Kidney (tissue), 14 donors: Measurements from ENCODE around the gene NUP160. TPM values are rescaled to one million over a fixed set of nuclear protein-coding genes. Genes with fewer than 3 reads are reported as not detected.

Source experiments
- DNase-seq, 5 donors: peaks; one replicate each; pipeline ENCODE4 v3.0.0-alpha.2; 2013 to 2020
- FAIRE-seq: peaks from 2 replicates; lab custom pipeline; 2012; peaks lifted over from hg19 to GRCh38; lab: Jason Lieb, UNC
- H3K27ac ChIP-seq, 2 donors: one replicate each; pipeline ENCODE4 v1.7.0; 2013; ENCODE audit warnings: low read depth in 2 of 2, low read length in 2 of 2, inconsistent platforms in 1 of 2
- H3K27me3 ChIP-seq: one replicate; pipeline ENCODE4 v1.7.1; 2013; ENCODE audit warnings: low read length, inconsistent platforms; ENCODE audit not compliant: control insufficient read depth, insufficient read depth
- H3K36me3 ChIP-seq, 3 donors: one replicate each; pipeline versions ENCODE4 v1.7.0 to v1.7.1; 2013; ENCODE audit warnings: low read length in 3 of 3, control low read depth in 1 of 3, inconsistent platforms in 1 of 3; ENCODE audit not compliant: insufficient read depth in 3 of 3, control insufficient read depth in 2 of 3
- H3K4me1 ChIP-seq, 3 donors: one replicate each; pipeline versions ENCODE4 v1.7.0 to v1.7.1; 2013; ENCODE audit warnings: low read length in 3 of 3, inconsistent platforms in 1 of 3, low read depth in 1 of 3; ENCODE audit not compliant: control insufficient read depth in 2 of 3, insufficient read depth in 2 of 3
- H3K4me3 ChIP-seq, 3 donors: one replicate each; pipeline versions ENCODE4 v1.7.0 to v1.8.1; 2013; ENCODE audit warnings: low read length in 3 of 3, control low read depth in 1 of 3, inconsistent platforms in 1 of 3
- H3K9ac ChIP-seq, 3 donors: one replicate each; pipeline versions ENCODE4 v1.7.0 to v1.7.1; 2013; ENCODE audit warnings: low read length in 3 of 3, control low read depth in 1 of 3, inconsistent platforms in 1 of 3
- H3K9me3 ChIP-seq, 3 donors: one replicate each; pipeline versions ENCODE4 v1.7.0 to v1.7.1; 2013; ENCODE audit warnings: low read length in 3 of 3, control low read depth in 1 of 3, inconsistent platforms in 1 of 3; ENCODE audit not compliant: control insufficient read depth in 2 of 3, insufficient read depth in 1 of 3
- intact Hi-C: fragments of 100-400 bp; cut with DNase I; formaldehyde crosslinking; loops from one replicate; pipeline ENCODE4 v1.11.1; 2022
- polyA plus RNA-seq: library from polyadenylated mRNA; stranded (reverse); fragments of 350-450 nt; fragmentation: Illumina TruSeq; extraction: RNeasy Lipid Tissue Mini Kit (QIAGEN cat#74804); gene quantifications from one replicate; pipeline ENCODE4 v1.2.3, GENCODE V29; 2014; ENCODE audit warnings: low read depth, low replicate concordance; ENCODE audit not compliant: insufficient read depth
- total RNA-seq: library from RNA; stranded (reverse); fragmentation: NEBNext Ultra II Directional; extraction: Animal tissue kit (Norgen Biotek cat#: 25700); gene quantifications from one replicate; pipeline ENCODE4 v1.2.1, GENCODE V29; 2021
- TF ChIP-seq, protein P1 (sequence below): IDR thresholded peaks from 3 replicates; pipeline ENCODE4 v1.5.1; 2012; ENCODE audit warnings: mild to moderate bottlenecking, moderate library complexity, borderline replicate concordance; ENCODE audit not compliant: insufficient read depth; ENCODE audit errors: extremely low read depth
- donor health status: control.
- donor health status: control.
- donor health status: control.
- donor health status: control.
- donor health status: control.
- donor health status: DM: yes; HTN: yes; CAD: no.
- donor health status: Normal renal cell carcinoma (clear cell type).

Gene NUP160
- total and polyA plus RNA-seq, 2 donors from 2014 or later: 6.8 to 39.3 TPM

DNA sequence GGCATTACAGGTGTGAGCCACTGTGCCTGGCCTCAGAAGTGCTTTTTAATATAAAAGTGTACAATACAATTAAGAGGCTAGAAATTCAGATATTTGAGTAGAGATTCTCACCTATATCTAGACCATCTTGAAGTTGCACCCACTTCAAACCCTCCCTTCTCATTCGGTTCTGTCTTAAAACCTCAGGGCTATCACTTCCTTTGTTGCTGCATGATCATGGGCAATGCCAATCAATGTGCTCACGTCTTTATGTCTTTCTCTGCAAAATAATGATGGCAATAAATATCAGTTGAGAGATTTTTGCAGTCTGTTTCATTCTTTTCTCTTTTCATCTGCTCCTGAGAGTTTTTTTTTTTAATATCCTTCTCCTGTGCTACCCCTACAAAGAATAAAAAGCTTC lies 9.3 kb upstream of the NUP160 start:
- Histone ChIP-seq H3K9ac (no peak overlapping the region), H3K4me1 (no peaks in the 10 kb centered on the region), H3K4me3 (no peak overlapping the region), H3K36me3 (no peaks in the 10 kb centered on the region), H3K27ac (no peak overlapping the region), H3K9me3 (no peaks in the 10 kb centered on the region), H3K27me3 (no peaks in the 10 kb centered on the region)
- no peak for FAIRE-seq
- intact Hi-C loops: no loop called here
- TF ChIP-seq, protein P1, sequence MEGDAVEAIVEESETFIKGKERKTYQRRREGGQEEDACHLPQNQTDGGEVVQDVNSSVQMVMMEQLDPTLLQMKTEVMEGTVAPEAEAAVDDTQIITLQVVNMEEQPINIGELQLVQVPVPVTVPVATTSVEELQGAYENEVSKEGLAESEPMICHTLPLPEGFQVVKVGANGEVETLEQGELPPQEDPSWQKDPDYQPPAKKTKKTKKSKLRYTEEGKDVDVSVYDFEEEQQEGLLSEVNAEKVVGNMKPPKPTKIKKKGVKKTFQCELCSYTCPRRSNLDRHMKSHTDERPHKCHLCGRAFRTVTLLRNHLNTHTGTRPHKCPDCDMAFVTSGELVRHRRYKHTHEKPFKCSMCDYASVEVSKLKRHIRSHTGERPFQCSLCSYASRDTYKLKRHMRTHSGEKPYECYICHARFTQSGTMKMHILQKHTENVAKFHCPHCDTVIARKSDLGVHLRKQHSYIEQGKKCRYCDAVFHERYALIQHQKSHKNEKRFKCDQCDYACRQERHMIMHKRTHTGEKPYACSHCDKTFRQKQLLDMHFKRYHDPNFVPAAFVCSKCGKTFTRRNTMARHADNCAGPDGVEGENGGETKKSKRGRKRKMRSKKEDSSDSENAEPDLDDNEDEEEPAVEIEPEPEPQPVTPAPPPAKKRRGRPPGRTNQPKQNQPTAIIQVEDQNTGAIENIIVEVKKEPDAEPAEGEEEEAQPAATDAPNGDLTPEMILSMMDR: no peak
- no peak for DNase-seq

DNA sequence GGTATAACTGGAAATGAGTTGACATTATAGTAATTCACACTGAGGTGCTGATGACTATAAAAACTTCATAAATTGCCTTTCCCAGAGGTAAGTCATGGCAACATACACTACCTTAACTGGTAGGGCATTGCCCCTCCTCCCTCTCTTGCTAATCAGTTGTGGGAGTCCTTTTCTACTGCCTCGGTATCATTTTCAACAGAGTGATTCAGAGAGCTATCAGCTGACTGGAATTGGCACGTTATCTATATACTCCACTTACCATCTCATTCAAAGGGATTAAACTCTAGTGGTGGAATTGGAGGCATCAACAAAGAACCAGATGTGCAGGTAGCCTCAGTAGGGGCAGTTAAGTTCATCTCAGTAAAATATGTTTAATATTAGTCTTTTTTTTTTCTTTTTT lies 8.0 kb upstream of the NUP160 start:
- Histone ChIP-seq H3K27me3 (no peaks in the 10 kb centered on the region), H3K9ac (no peak overlapping the region), H3K36me3 (no peaks in the 10 kb centered on the region), H3K4me3 (no peak overlapping the region), H3K4me1 (no peaks in the 10 kb centered on the region), H3K9me3 (no peaks in the 10 kb centered on the region), H3K27ac (no peak overlapping the region)
- TF ChIP-seq, protein P1: no peak
- FAIRE-seq: no peak
- DNase-seq: no peak
- intact Hi-C loops: no loop called here

DNA sequence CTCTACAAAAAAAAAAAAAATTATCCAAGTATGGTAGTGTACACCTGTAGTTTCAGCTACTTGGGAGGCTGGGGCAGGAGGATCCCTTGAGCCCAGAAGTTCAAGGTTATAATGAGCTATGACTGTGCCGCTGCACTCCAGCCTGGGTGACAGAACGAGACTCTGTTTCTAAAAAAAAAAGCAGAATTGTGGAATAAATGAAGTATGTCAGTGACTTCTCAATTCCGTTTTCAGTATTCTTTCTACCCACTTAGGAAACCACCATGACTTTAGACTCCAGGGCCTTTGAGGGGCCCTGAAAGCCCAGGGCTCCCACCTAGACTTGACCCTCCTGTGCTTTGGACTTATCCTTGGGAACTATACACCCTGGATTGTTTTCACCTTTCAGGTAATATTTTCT lies 6.5 kb upstream of the NUP160 start:
- no peaks in the 10 kb centered on the region for H3K27me3 ChIP-seq
- H3K9me3 ChIP-seq: no peaks in the 10 kb centered on the region
- FAIRE-seq: no peak
- H3K9ac ChIP-seq: no peak overlapping the region
- no peaks in the 10 kb centered on the region for H3K4me1 ChIP-seq
- no peaks in the 10 kb centered on the region for H3K36me3 ChIP-seq
- TF ChIP-seq, protein P1: no peak
- H3K27ac ChIP-seq: no peak overlapping the region
- no peak for DNase-seq
- H3K4me3 ChIP-seq: no peak overlapping the region
- intact Hi-C loops: no loop called here

DNA sequence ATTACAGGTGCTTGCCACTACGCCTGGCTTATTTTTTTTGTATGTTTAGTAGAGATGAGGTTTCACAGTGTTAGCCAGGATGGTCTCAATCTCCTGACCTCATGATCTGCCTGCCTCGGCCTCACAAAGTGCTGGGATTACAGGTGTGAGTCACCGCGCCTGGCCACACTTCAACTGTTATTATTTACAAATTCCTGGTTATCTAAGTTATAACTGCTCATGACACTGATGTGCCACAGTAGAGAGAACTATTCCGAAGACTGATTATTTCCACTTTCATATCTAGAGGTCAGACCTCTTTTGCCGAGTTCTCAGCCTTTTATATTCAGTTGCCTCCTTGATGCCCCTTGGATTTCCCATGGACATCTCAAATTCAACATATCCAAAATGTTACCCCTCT lies 3.9 kb upstream of the NUP160 start:
- TF ChIP-seq, protein P1: no peak
- no peak overlapping the region for H3K27ac ChIP-seq
- peaks cover 4 to 8% (median 7%) of the 10 kb centered on the region in 3 donors for H3K4me1 ChIP-seq
- intact Hi-C loops: no loop called here
- no peak overlapping the region for H3K4me3 ChIP-seq
- no peak overlapping the region for H3K9ac ChIP-seq
- H3K36me3 ChIP-seq: no peaks in the 10 kb centered on the region
- H3K27me3 ChIP-seq: no peaks in the 10 kb centered on the region
- no peak for FAIRE-seq
- no peaks in the 10 kb centered on the region for H3K9me3 ChIP-seq
- DNase-seq: no peak
